K562 (cell line): ENCODE data around the gene HS3ST3B1. TPM values are rescaled to one million over a fixed set of nuclear protein-coding genes. Genes with fewer than 3 reads are reported as not detected.
A peak's percentile ranks its signal among the peaks of the same experiment; 100 is the strongest.

Experiments
- ATAC-seq: fragments of 200-7000 bp; cut with Tn5 transposase; 3 replicates; pipeline ENCODE4 v1.9.1; 2020; ENCODE audit warnings: moderate library complexity
- BruUV-seq: library from RNA; stranded (reverse); fragments of 400-500 nt; replicated peaks from 2 replicates; lab custom pipeline; 2021; lab: Mats Ljungman, UMichigan
- CTCF ChIA-PET: fragments of 300-600 bp; formaldehyde crosslinking; extraction: SDS; loops from one replicate; lab custom pipeline; 2021; ENCODE audit warnings: low intra/inter-chr PET ratio; lab: Yijun Ruan, JAX
- POLR2A ChIA-PET: fragments of 300-600, 350-650 bp; sonication (Branson Sonifier 250); formaldehyde crosslinking; extraction: SDS; loops from one replicate; lab custom pipeline; 2021; ENCODE audit warnings: antibody characterized with exemption, inconsistent platforms; lab: Yijun Ruan, JAX
- DNase-seq, 4 experiments: peaks; one replicate each; pipeline versions ENCODE4 v3.0.0 to v3.0.0-alpha.2; 2011 to 2018; ENCODE audit warnings: low spot score in 3 of 4, mixed read lengths in 3 of 4; ENCODE audit errors: extremely low read depth in 1 of 4
- FAIRE-seq: peaks from 2 replicates; lab custom pipeline; 2011; peaks lifted over from hg19 to GRCh38; lab: Jason Lieb, UNC
- H2AFZ ChIP-seq: 2 replicates; pipeline ENCODE4 v1.6.0; 2011; ENCODE audit warnings: low read depth, low read length, control low read depth, inconsistent platforms
- H3K27ac ChIP-seq: fragments of 200-600 bp; 3 replicates; pipeline ENCODE4 v1.8.0; 2011; ENCODE audit warnings: low read depth, mild to moderate bottlenecking, control low read depth, inconsistent platforms, low read length, moderate library complexity, mixed read lengths; ENCODE audit errors: extremely low read depth
- H3K27me3 ChIP-seq, 2 experiments: fragments of 300-600 bp in 1 of 2; 2 replicates in 1 of 2; 3 replicates in 1 of 2; pipeline versions ENCODE4 v1.6.0 to v1.8.0; 2011; ENCODE audit warnings: inconsistent platforms in 2 of 2, low read length in 2 of 2, mild to moderate bottlenecking in 1 of 2, mixed read lengths in 1 of 2, moderate library complexity in 1 of 2; ENCODE audit not compliant: control insufficient read depth in 2 of 2, insufficient read depth in 2 of 2
- H3K36me3 ChIP-seq: fragments of 300-600 bp; 3 replicates; pipeline ENCODE4 v1.8.0; 2011; ENCODE audit warnings: mild to moderate bottlenecking, low read length, inconsistent platforms; ENCODE audit not compliant: control insufficient read depth, insufficient read depth
- H3K4me1 ChIP-seq, 2 experiments: fragments of 200-600 bp in 1 of 2; replicated peaks in 1 of 2; 2 replicates in 1 of 2; 3 replicates in 1 of 2; pipeline versions ENCODE4 v1.5.1 to v1.8.0; 2011; ENCODE audit warnings: inconsistent platforms in 2 of 2, low read length in 2 of 2, mild to moderate bottlenecking in 1 of 2, mixed read lengths in 1 of 2, moderate library complexity in 1 of 2; ENCODE audit not compliant: control insufficient read depth in 2 of 2, insufficient read depth in 2 of 2
- H3K4me2 ChIP-seq: 2 replicates; pipeline ENCODE4 v1.6.1; 2011; ENCODE audit warnings: low read length, control low read depth, inconsistent platforms, mixed read lengths; ENCODE audit not compliant: insufficient read depth
- H3K4me3 ChIP-seq: fragments of 200-600 bp; sonication (generic), shearing (Covaris generic); 2 replicates; pipeline ENCODE4 v1.5.1; 2016; ENCODE audit warnings: control low read depth, inconsistent platforms
- H3K79me2 ChIP-seq: fragments of 200-600 bp; 3 replicates; pipeline ENCODE4 v1.8.0; 2011; ENCODE audit warnings: low read length, inconsistent platforms; ENCODE audit not compliant: control insufficient read depth, insufficient read depth
- H3K9ac ChIP-seq, 2 experiments: 2 replicates each; pipeline versions ENCODE4 v1.6.0 to v1.6.1; 2011; ENCODE audit warnings: low read depth in 2 of 2, low read length in 2 of 2, control low read depth in 1 of 2, inconsistent platforms in 1 of 2, mild to moderate bottlenecking in 1 of 2, mixed read lengths in 1 of 2; ENCODE audit not compliant: insufficient read depth in 1 of 2
- H3K9me1 ChIP-seq: one replicate; pipeline ENCODE4 v1.6.0; 2011; ENCODE audit warnings: inconsistent platforms, mild to moderate bottlenecking, low read length, moderate library complexity; ENCODE audit not compliant: control insufficient read depth, insufficient read depth
- H3K9me3 ChIP-seq: replicated peaks from 2 replicates; pipeline ENCODE4 v1.5.1; 2011; ENCODE audit warnings: low read depth, low read length, inconsistent platforms; ENCODE audit not compliant: control insufficient read depth, insufficient read depth
- H4K20me1 ChIP-seq: replicated peaks from 2 replicates; pipeline ENCODE4 v1.6.1; 2011; ENCODE audit warnings: low read length, inconsistent platforms, mixed read lengths; ENCODE audit not compliant: control insufficient read depth, insufficient read depth
- CHAMP1 ChIP-seq: fragments of 450-650 bp; IDR thresholded peaks from 2 replicates; pipeline ENCODE4 v1.6.1; 2016; ENCODE audit warnings: mild to moderate bottlenecking
- HNRNPLL ChIP-seq: fragments of 200-400 bp; formaldehyde crosslinking; IDR thresholded peaks from 2 replicates; pipeline ENCODE4 v1.6.1; 2017; ENCODE audit warnings: low read length, low read depth, mild to moderate bottlenecking; ENCODE audit not compliant: poor library complexity, severe bottlenecking
- NCOA6 ChIP-seq: fragments of 450-650 bp; IDR thresholded peaks from 2 replicates; pipeline ENCODE4 v1.6.1; 2017; ENCODE audit warnings: mild to moderate bottlenecking
- RBBP5 ChIP-seq: fragments of 200-600 bp; sonication (generic); IDR thresholded peaks from 2 replicates; pipeline ENCODE4 v1.6.1; 2012; ENCODE audit warnings: borderline replicate concordance, mild to moderate bottlenecking, low read length, control low read depth, inconsistent platforms; ENCODE audit not compliant: insufficient read depth, poor library complexity, severe bottlenecking
- SMC3 ChIP-seq: conservative IDR thresholded peaks from 2 replicates; pipeline ENCODE4 v1.6.1; 2011; ENCODE audit warnings: low read depth, low read length, improper control_type of control experiment; ENCODE audit not compliant: insufficient read depth
- ZBTB2 ChIP-seq: fragments of 450-650 bp; IDR thresholded peaks from 2 replicates; pipeline ENCODE4 v1.6.1; 2016; ENCODE audit warnings: antibody characterized with exemption
- ZNF830 ChIP-seq: fragments of 250-450 bp; sonication (Bioruptor Pico); IDR thresholded peaks from 2 replicates; pipeline ENCODE4 v1.5.0; 2021; ENCODE audit warnings: mild to moderate bottlenecking
- WGBS: fragments of 100-300 bp; shearing (Covaris generic); methylation state at CpG from one replicate; pipeline ENCODE4 v1.1.6; 2016; ENCODE audit warnings: low coverage, mixed read lengths; ENCODE audit not compliant: insufficient coverage; ENCODE audit errors: missing lambda C conversion rate; 5-methylcytosine and 5-hydroxymethylcytosine counted together
- in situ Hi-C: fragments of 300-500 bp; cut with MboI; formaldehyde crosslinking; loops from 4 replicates; pipeline ENCODE4 v1.15.0; 2018; ENCODE audit warnings: inconsistent platforms, mixed read lengths
- intact Hi-C: fragments of 100-400 bp; cut with micrococcal nuclease; formaldehyde crosslinking; loops from 2 replicates; pipeline ENCODE4 v1.14.2; 2022
- polyA plus RNA-seq, 8 experiments: library from polyadenylated mRNA; depleted of rRNA in 4 of 8; stranded (reverse) in 5 of 8; unstranded in 3 of 8; fragments of >200 nt; fragmentation: Nextera tagmentation in 2 of 8; fragmentation: Illumina TruSeq in 1 of 8; extraction: Ambion mirVana in 2 of 8; extraction: Trizol in 1 of 8; gene quantifications; 2 replicates each; pipeline versions ENCODE4 v1.2.1 to v1.2.3, GENCODE V29; 2011 to 2014; ENCODE audit warnings: inconsistent platforms in 1 of 8, missing spikeins in 1 of 8
- total RNA-seq, 7 experiments: library from RNA; depleted of rRNA in 6 of 7; stranded (reverse); fragments of >200 nt in 6 of 7; fragmentation: Illumina TruSeq in 2 of 7; extraction: Trizol in 2 of 7; gene quantifications; 2 replicates each; pipeline versions ENCODE4 v1.2.1 to v1.2.3, GENCODE V29; 2011 to 2021; ENCODE audit warnings: low replicate concordance in 1 of 7

HS3ST3B1 gene
- total and polyA plus RNA-seq, 9 of the 15 experiments (the other 6 are each of a cell fraction or from before 2014, with no cell fraction given), result 1.9 to 12.9 (median 3.7) TPM

- in situ Hi-C loops, result no loop called here
- DNase-seq, result peak in 2 of 4 experiments; percentile 15 to 37
- TF ChIP-seq SMC3 (no peak), CHAMP1 (no peak), NCOA6 (no peak), ZNF830 (CRISPR knock-in tag) (no peak), RBBP5 (peak; percentile 65), ZBTB2 (no peak), HNRNPLL (peak; percentile 88)
- FAIRE-seq, result no peak
- peaks cover 32 to 43% of the 10 kb centered on the region in 2 experiments; a peak in 4 of 5 replicates for H3K4me1 ChIP-seq
- H3K27ac ChIP-seq, result peak overlapping the region; percentile 70
- WGBS, result 0% methylated on average over 16 of the region's 25 CpGs
- ChIA-PET CTCF (interaction anchor here (0.8 kb wide), 1 partner anchor 1272 kb away, joined by 5 read pairs; no protein-coding TSS in a partner anchor), POLR2A (no interaction called here)
- no peaks in the 10 kb centered on the region for H3K27me3 ChIP-seq
- peak overlapping the region; percentile 54 for H3K4me3 ChIP-seq
- H3K36me3 ChIP-seq, result peaks cover 11% of the 10 kb centered on the region; the same call in 1 of the 3 replicates
- no peaks in the 10 kb centered on the region for H3K9me1 ChIP-seq
- BruUV-seq, result no TSS peak
- H3K79me2 ChIP-seq, result peaks cover 60% of the 10 kb centered on the region
- peak overlapping the region; percentile 35 for H2AFZ ChIP-seq
- 0 out of 2 replicates have a peak, but pooled peaks cover 6% of the 10 kb centered on the region for H4K20me1 ChIP-seq
- H3K9ac ChIP-seq, result peak overlapping the region; percentile 73 to 96
- H3K9me3 ChIP-seq, result no peaks in the 10 kb centered on the region
- intact Hi-C loops, result loop anchor here (5.0 kb wide), 1 partner anchor 35 kb away; no protein-coding TSS in a partner anchor
- ATAC-seq, result no peak
- H3K4me2 ChIP-seq, result peak overlapping the region; percentile 75
Measured at GRCh38 chr17:14302091-14302430, 1.2 kb downstream of the HS3ST3B1 start.
